ENCODE results near the gene RRAD. TPM values are rescaled to one million over a fixed set of nuclear protein-coding genes. Genes with fewer than 3 reads are reported as not detected.
A peak's percentile ranks its signal among the peaks of the same experiment; 100 is the strongest.
"Not testable (repeated sequence)": the region's sequence is repeated elsewhere in the genome, so short reads cannot be mapped to it uniquely, and the experiment has no call there.

RRAD gene
- total RNA-seq, 1 donor from 2014 or later = 135 TPM

- intact Hi-C loops (cut with micrococcal nuclease) = no loop called here
- H3K4me1 ChIP-seq = peaks cover 60% of the 10 kb centered on the region
- H3K4me3 ChIP-seq = no peak overlapping the region
- no peaks in the 10 kb centered on the region for H3K9me3 ChIP-seq (replicated peaks)
- H3K27ac ChIP-seq (replicated peaks) = peak overlapping the region; percentile 97
- no peak for DNase-seq
- H3K27me3 ChIP-seq (ENCODE audit: low read depth) = no peaks in the 10 kb centered on the region
- H3K36me3 ChIP-seq = peaks cover 52% of the 10 kb centered on the region
- TF ChIP-seq CTCF (IDR thresholded peaks at IDR 0.05; ENCODE audit: borderline replicate concordance) = no peak
Measured at GRCh38 chr16:66937725-66938337, 12.5 kb upstream of the RRAD start.

- H3K27ac ChIP-seq (replicated peaks) = peak overlapping the region; percentile 97
- DNase-seq = no peak
- H3K4me1 ChIP-seq = peaks cover 66% of the 10 kb centered on the region
- intact Hi-C loops (cut with micrococcal nuclease) = no loop called here
- H3K27me3 ChIP-seq (ENCODE audit: low read depth) = no peaks in the 10 kb centered on the region
- H3K9me3 ChIP-seq (replicated peaks) = no peaks in the 10 kb centered on the region
- peaks cover 44% of the 10 kb centered on the region for H3K36me3 ChIP-seq
- no peak for TF ChIP-seq CTCF (IDR thresholded peaks at IDR 0.05; ENCODE audit: borderline replicate concordance)
- peak overlapping the region; percentile 97 for H3K4me3 ChIP-seq
Measured at GRCh38 chr16:66936889-66937554, 11.7 kb upstream of the RRAD start.

GRCh38 chr16:66936462-66936861 lies 11.1 kb upstream of the RRAD start:
- peak overlapping the region; percentile 97 for H3K27ac ChIP-seq (replicated peaks)
- peak overlapping the region; percentile 97 for H3K4me3 ChIP-seq
- no peaks in the 10 kb centered on the region for H3K27me3 ChIP-seq (ENCODE audit: low read depth)
- no peak for TF ChIP-seq CTCF (IDR thresholded peaks at IDR 0.05; ENCODE audit: borderline replicate concordance)
- H3K9me3 ChIP-seq (replicated peaks) = no peaks in the 10 kb centered on the region
- intact Hi-C loops (cut with micrococcal nuclease) = no loop called here
- H3K36me3 ChIP-seq = peaks cover 39% of the 10 kb centered on the region
- H3K4me1 ChIP-seq = peaks cover 66% of the 10 kb centered on the region
- DNase-seq = peak; percentile 35

- no peak for TF ChIP-seq CTCF (IDR thresholded peaks at IDR 0.05; ENCODE audit: borderline replicate concordance)
- Histone ChIP-seq H3K27me3 (ENCODE audit: low read depth) (no peaks in the 10 kb centered on the region), H3K36me3 (peaks cover 32% of the 10 kb centered on the region), H3K9me3 (replicated peaks) (no peaks in the 10 kb centered on the region), H3K4me1 (peaks cover 67% of the 10 kb centered on the region), H3K4me3 (peak within 1 kb of the TSS; percentile 97), H3K27ac (replicated peaks) (peak within 1 kb of the TSS; percentile 97)
- peak; percentile 55 for DNase-seq
- intact Hi-C loops (cut with micrococcal nuclease) = no loop called here
Measured at GRCh38 chr16:66935314-66936011, 10.1 kb upstream of the RRAD start, which contains the start of gene CES2. CES2 (plus strand) TSS chr16:66935516; CDS start chr16:66935636, 120 bp downstream.

GRCh38 chr16:66934839-66935313 lies 9.5 kb upstream of the RRAD start:
- H3K36me3 ChIP-seq = peaks cover 27% of the 10 kb centered on the region
- intact Hi-C loops (cut with micrococcal nuclease); DNase-seq: not testable (repeated sequence)

More at GRCh38 chr16:66934839-66935313, 9.5 kb upstream of the RRAD start:
- H3K27me3 ChIP-seq (ENCODE audit: low read depth); H3K9me3 ChIP-seq (replicated peaks): not testable (repeated sequence)
- Histone ChIP-seq H3K27ac (replicated peaks) (peak overlapping the region; percentile 97), H3K4me1 (peaks cover 73% of the 10 kb centered on the region), H3K4me3 (peak overlapping the region; percentile 97)

Measured in left ventricle myocardium inferior (tissue), 1 donor.